Amniotic stem cell (primary cell): ENCODE results near the gene FGF1.

ENCODE experiments used
- DNase-seq: peaks from one replicate; lab custom pipeline; 2025; lab: John Stamatoyannopoulos, UW

Gene FGF1

DNA sequence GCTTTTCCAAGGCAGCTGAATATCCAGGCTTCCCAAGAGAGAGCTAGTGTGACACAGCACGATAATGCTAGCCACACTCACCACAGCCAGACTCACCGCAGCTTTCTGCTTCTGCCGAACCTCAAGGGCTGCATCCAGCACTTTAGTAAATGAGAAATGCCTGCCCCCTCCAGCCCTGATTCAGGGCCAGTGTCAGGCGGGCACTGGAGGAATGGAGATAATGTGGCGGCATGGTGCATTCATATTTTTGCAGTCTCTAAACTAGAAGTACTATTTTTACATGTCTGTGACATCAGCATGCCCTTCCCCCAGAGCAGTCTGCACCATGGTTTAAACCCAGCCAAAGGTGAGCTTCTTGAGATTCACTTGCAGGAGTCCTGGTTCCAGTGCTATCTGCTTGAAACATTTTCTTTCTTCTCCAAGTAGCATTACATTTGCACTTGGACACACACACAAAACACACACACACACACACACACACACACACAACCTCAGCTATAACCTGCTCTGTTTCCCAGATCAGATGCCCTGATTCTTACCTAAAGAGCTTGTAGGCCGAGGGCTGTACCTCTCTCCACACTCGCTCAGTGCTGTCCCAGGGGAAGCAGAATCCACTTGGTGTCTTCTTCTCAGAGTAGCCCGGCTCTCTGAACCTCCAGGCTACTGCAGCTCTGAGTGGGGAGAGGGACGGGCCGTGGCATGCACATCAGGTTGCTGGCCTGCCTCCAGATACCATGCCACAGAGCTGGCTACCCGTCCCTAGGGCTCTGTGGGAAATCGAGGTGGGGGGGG is at the start of gene FGF1:
TSS of gene FGF1 (minus strand) at position 673 of the 792 bp plus-strand sequence. CDS start 71,963 bp downstream, outside the sequence.
- no peak for DNase-seq

- no peak for DNase-seq
Observed at GRCh38 chr5:142727735-142728047, 41.8 kb upstream of the FGF1 start.

GRCh38 chr5:142726188-142726731 is 40.4 kb upstream of the FGF1 start:
- DNase-seq, result peak; percentile 79

- no peak for DNase-seq
Observed at GRCh38 chr5:142725231-142726187, 39.6 kb upstream of the FGF1 start.

- DNase-seq, result no peak
Observed at GRCh38 chr5:142724821-142725220, 38.9 kb upstream of the FGF1 start.

DNA sequence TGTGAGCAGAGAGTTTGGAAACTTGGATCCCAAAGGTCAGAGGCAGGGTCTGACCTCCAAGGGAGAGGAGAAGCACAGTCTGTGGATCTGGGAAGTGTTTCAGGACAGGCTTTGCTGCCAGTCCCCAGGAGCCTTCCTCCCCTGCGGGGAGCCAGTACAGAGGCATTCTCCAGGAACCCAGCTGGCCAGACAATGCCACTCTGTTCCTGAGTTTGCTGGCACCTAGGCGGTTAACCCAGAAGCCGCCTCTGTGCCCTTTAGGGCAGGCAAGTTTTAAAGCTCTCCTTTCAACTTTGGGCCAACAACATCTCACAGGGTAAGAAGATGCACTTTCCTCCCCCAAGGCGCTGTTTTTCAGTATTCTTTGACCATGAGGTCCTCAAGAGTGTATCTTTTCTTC is 37.0 kb upstream of the FGF1 start:
- DNase-seq, result no peak

DNA sequence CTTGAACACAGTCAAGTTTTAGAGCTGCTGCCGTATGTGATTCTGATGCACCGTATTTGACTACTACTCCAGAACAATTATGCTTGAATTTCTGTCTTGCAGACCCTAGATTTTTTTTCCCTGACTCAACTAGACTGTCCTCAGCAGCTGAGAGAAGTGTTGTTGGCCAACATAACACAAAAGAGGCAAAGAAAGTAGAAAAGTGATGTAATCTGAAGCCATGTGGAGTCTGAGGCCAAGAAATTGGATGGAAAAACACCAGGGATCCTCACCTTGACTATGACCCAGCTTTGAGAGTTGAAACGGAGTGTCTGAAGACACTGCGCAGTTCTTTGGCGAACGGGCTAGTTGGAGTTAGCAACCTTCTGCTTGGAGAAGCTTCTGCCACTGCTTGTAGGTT is 36.3 kb upstream of the FGF1 start:
- no peak for DNase-seq

GRCh38 chr5:142720641-142721271 is 34.9 kb upstream of the FGF1 start:
- no peak for DNase-seq

DNA sequence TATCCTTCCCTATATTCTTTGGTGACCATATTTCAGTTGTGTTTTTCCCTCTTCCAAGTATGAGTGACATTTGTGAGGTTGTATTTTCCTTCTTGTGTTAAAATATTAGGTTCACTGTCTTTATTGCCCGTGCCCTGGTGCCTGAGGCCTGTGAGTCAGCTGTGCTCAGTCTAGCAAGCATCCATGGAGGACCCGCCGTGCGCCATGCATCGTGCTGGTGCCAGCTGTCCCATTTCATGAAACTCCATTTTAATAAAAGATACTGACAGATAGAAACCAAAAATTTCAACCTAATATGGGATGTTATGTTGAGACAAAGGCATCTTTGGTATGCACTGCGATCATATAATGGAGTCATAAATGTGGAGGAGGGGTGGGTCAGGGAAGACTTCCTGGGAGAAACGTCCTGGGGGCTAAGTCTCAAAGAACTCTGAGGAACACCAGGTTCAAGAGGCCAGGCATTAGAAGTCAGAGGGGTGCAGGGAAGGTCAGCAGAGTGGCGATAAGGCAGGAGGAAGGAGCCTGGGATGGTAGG is 34.0 kb upstream of the FGF1 start:
- DNase-seq, result no peak

GRCh38 chr5:142717582-142718215 is 31.8 kb upstream of the FGF1 start:
- peak; percentile 47 for DNase-seq

GRCh38 chr5:142716963-142717362 is 31.1 kb upstream of the FGF1 start:
- no peak for DNase-seq

GRCh38 chr5:142715291-142715690 is 29.4 kb upstream of the FGF1 start:
- no peak for DNase-seq

GRCh38 chr5:142713121-142713706 is 27.3 kb upstream of the FGF1 start:
- DNase-seq, result peak; percentile 79

DNA sequence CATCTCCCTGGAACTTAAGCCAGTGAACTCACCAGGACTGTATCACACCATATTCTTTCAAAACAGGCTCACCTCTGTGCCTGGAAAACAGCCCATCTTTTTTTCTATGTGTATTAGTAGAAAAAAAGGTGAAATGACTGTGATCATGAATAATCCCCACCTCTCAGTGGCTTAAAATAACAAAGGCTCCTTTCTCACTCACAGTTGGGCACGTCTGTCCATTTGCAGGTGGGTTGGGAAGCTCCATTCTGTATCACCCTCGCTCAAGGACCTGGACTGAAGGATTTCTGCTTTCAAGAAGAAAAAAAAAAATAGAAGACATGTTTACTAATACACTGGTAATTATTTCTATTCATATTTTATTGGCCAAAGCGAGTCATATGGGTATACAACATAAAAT is 17.3 kb upstream of the FGF1 start:
- DNase-seq, result no peak

GRCh38 chr5:142701673-142702311 is 15.9 kb upstream of the FGF1 start:
- no peak for DNase-seq

GRCh38 chr5:142700566-142700965 is 14.7 kb upstream of the FGF1 start:
- DNase-seq, result no peak

DNA sequence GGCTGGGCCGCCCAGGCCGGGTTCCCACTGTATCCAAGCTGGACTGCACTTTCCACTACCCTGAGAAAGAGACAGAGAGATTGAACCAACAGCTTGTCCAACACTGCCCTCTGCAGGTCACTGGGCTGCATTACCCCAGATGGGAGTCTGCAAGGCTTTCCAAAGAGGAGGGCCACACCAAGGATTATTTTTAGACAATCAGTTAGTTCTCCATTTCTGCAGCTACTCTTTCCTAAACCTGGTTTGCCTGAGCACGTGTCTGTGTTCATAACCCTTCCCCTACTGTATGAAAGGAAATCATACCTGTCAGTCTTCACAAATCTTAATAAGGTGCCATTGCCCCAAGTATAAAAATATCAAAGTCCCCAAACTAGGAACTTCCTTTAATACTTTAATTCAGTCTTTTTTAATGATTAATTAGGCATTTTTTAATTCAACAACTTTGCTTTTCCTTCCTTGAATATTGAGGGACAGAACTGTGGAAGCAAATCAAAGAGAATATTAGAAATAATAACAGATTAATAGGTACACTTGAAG is 13.4 kb upstream of the FGF1 start:
- DNase-seq, result peak; percentile 58

DNA sequence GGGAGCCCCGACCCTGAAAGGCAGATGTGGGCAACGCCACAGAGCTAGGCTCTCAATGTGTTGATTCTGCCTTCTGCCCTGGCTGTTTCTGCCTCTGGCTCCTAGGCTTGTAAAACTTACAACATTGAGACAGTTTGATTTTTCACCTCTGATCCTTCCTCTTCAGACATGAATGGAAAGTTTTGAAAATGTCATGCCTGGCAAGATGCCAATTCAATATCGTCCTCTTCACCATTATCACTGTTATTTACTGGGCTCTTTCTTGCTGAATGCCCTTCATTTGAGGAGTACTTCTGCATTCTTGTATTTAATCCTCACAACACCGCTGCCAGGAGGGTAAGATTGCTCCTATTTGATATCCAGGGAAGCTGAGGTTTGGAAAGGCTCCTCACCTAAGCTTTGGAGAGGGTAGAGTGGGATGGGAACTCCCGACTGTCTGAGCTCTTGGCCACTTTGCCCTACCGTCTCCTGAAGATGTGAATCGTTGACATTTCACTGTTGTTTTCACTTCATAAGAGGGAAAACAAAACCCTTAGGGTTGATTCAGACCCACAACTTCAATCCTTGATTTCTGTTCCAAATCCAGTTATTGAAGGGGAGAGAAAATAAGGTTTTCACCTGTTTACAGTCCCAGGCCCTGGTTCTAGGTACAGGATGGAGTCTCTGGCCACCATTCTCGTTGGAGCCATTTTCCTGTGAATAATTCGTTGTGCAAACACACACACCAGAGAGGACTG is 12.7 kb upstream of the FGF1 start:
- DNase-seq, result no peak

DNA sequence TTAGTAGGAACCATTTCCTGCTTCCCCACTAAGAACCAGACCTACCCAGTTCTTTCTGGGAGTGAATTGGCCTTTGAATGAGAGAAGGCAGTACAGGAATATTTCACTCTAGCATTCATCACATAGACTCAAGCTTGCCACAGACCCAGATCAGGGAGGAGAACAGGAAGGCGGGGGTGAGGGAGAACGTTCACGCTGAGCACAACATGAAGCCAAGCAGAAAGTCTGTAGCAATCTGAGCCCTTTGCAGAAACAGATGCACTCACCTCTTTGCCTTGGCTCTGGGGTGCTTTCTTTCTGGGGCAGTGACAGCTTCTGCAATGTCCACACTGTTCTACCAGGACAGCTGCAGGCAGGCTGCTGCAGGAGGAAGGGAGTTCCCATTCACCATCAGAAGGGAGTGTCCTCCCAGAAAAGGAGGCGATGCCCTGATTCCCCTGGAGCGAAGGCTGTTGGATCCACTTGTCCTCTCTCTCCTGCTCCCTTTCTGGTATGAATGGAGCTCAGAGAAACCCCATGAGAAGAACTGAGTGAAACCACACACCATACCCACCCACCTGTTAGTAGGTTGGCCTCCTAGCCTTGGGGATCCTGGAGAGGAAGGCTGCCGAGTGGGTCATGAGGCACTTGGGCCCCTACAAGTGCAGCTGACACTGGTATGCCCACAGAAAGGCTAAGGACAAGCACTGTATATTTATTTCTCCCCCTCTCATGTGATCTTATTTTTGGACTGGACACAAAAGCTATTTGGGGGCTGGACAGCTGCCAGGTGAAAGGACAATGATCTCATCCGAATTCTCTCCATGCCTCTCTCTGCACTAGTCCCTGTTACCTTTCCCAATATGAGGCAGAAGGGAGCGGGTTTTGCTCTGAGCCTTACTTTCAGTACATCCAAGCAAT is 11.7 kb upstream of the FGF1 start:
- DNase-seq, result no peak
